ENCODE measurements around the gene FOXP1.

- TF ChIP-seq ZNF431 (CRISPR knock-in tag; IDR thresholded peaks at IDR 0.05; ENCODE audit: borderline replicate concordance, low read depth): no peak
- TF ChIP-seq ZSCAN20 (CRISPR knock-in tag; IDR thresholded peaks at IDR 0.05; ENCODE audit: borderline replicate concordance): no peak
Observed at GRCh38 chr3:71582612-71583565, 639 bp downstream of the FOXP1 start.
